Cardiac muscle cell (in vitro differentiated cells and primary cell): ENCODE results near the gene ARMC3. TPM values are rescaled to one million over a fixed set of nuclear protein-coding genes. Genes with fewer than 3 reads are reported as not detected.

Source experiments
- DNase-seq, 2 donors: peaks; one replicate each; pipeline versions ENCODE4 v3.0.0 to v3.0.0-alpha.2; 2010 to 2017; ENCODE audit warnings: low read depth in 1 of 2, low spot score in 1 of 2
- H3K27ac ChIP-seq: fragments of 200-600 bp; sonication (generic); 2 replicates; pipeline ENCODE4 v1.5.1; 2016
- H3K27me3 ChIP-seq: fragments of 200-600 bp; sonication (generic); 2 replicates; pipeline ENCODE4 v1.6.0; 2016; ENCODE audit warnings: control low read depth
- H3K36me3 ChIP-seq: fragments of 200-600 bp; sonication (generic); 2 replicates; pipeline ENCODE4 v1.5.1; 2016; ENCODE audit warnings: control low read depth
- H3K4me1 ChIP-seq: fragments of 200-600 bp; sonication (generic); 2 replicates; pipeline ENCODE4 v1.8.1; 2017; ENCODE audit warnings: low read depth, mild to moderate bottlenecking, mixed run types
- H3K4me3 ChIP-seq: fragments of 200-600 bp; sonication (generic); 2 replicates; pipeline ENCODE4 v1.5.1; 2016; ENCODE audit warnings: mild to moderate bottlenecking
- H3K9me3 ChIP-seq: fragments of 200-600 bp; sonication (generic); 2 replicates; pipeline ENCODE4 v1.5.1; 2017; ENCODE audit warnings: low read depth, mild to moderate bottlenecking, control low read depth
- CTCF ChIP-seq: IDR thresholded peaks from 2 replicates; pipeline ENCODE4 v1.5.1; 2012; ENCODE audit warnings: low read depth, mild to moderate bottlenecking, low read length
- polyA plus RNA-seq: library from polyadenylated mRNA; unstranded; fragments of >200 nt; fragmentation: Nextera tagmentation; extraction: Ambion mirVana; gene quantifications from 2 replicates; pipeline ENCODE4 v1.2.1, GENCODE V29; 2016
- total RNA-seq: library from RNA; depleted of rRNA; stranded (reverse); fragments of >200 nt; gene quantifications from 2 replicates; pipeline ENCODE4 v1.2.3, GENCODE V29; 2016

Gene ARMC3
- total and polyA plus RNA-seq, 2 experiments from 2014 or later: not detected

GRCh38 chr10:22954970-22955369, 27.1 kb downstream of the ARMC3 start:
- Histone ChIP-seq H3K4me1 (no peaks in the 10 kb centered on the region), H3K36me3 (no peaks in the 10 kb centered on the region), H3K27me3 (no peaks in the 10 kb centered on the region), H3K4me3 (no peak overlapping the region), H3K27ac (no peak overlapping the region), H3K9me3 (peaks cover 5% of the 10 kb centered on the region)
- DNase-seq: no peak
- no peak for TF ChIP-seq CTCF

GRCh38 chr10:22958338-22958737, 30.5 kb downstream of the ARMC3 start:
- H3K9me3 ChIP-seq: peaks cover 5% of the 10 kb centered on the region
- no peak overlapping the region for H3K27ac ChIP-seq
- TF ChIP-seq CTCF: no peak
- H3K4me1 ChIP-seq: no peaks in the 10 kb centered on the region
- H3K4me3 ChIP-seq: no peak overlapping the region
- no peaks in the 10 kb centered on the region for H3K27me3 ChIP-seq
- no peaks in the 10 kb centered on the region for H3K36me3 ChIP-seq
- DNase-seq: peak in 1 of 2 donors; percentile 12

- Histone ChIP-seq H3K27ac (no peak overlapping the region), H3K4me1 (no peaks in the 10 kb centered on the region), H3K9me3 (no peaks in the 10 kb centered on the region), H3K36me3 (no peaks in the 10 kb centered on the region), H3K4me3 (no peak overlapping the region), H3K27me3 (no peaks in the 10 kb centered on the region)
- DNase-seq: no peak
- TF ChIP-seq CTCF: no peak
These were observed 31.4 kb downstream of the ARMC3 start for GRCh38 chr10:22959292-22959691.

GRCh38 chr10:22959950-22960349, 32.1 kb downstream of the ARMC3 start:
- Histone ChIP-seq H3K4me3 (no peak overlapping the region), H3K27me3 (no peaks in the 10 kb centered on the region), H3K4me1 (no peaks in the 10 kb centered on the region), H3K36me3 (no peaks in the 10 kb centered on the region), H3K9me3 (no peaks in the 10 kb centered on the region), H3K27ac (no peak overlapping the region)
- TF ChIP-seq CTCF: no peak
- no peak for DNase-seq

GRCh38 chr10:22962817-22963216, 35.0 kb downstream of the ARMC3 start:
- H3K27ac ChIP-seq: no peak overlapping the region
- no peaks in the 10 kb centered on the region for H3K9me3 ChIP-seq
- no peak overlapping the region for H3K4me3 ChIP-seq
- DNase-seq: no peak
- no peaks in the 10 kb centered on the region for H3K27me3 ChIP-seq
- H3K4me1 ChIP-seq: peaks cover 14% of the 10 kb centered on the region
- no peak for TF ChIP-seq CTCF
- H3K36me3 ChIP-seq: no peaks in the 10 kb centered on the region

- no peak overlapping the region for H3K27ac ChIP-seq
- H3K4me3 ChIP-seq: no peak overlapping the region
- H3K36me3 ChIP-seq: no peaks in the 10 kb centered on the region
- DNase-seq: no peak
- no peaks in the 10 kb centered on the region for H3K27me3 ChIP-seq
- TF ChIP-seq CTCF: no peak
- peaks cover 14% of the 10 kb centered on the region for H3K4me1 ChIP-seq
- H3K9me3 ChIP-seq: no peaks in the 10 kb centered on the region
These were observed 41.9 kb downstream of the ARMC3 start for GRCh38 chr10:22969704-22970103.
